Adrenal gland (tissue), 5 donors: ENCODE data around the gene MPLKIP.

Source experiments
- POLR2A ChIP-seq, 2 donors: fragments of 450-650 bp; IDR thresholded peaks; one replicate each; pipeline ENCODE4 v1.6.1; 2017; ENCODE audit warnings: antibody characterized with exemption in 2 of 2, mild to moderate bottlenecking in 2 of 2, moderate library complexity in 1 of 2
- TF ChIP-seq, protein P1 (sequence below), 6 experiments: fragments of 450-650 bp in 4 of 6; fragments of 200-600 bp in 2 of 6; sonication (generic) in 1 of 6; IDR thresholded peaks; 1 replicate in 5 of 6; 2 replicates in 1 of 6; pipeline versions ENCODE4 v1.5.1 to v1.8.0; 2016 to 2021; ENCODE audit warnings: antibody characterized with exemption in 6 of 6, mild to moderate bottlenecking in 2 of 6, moderate library complexity in 1 of 6
- donor health status: DM: no; HTN: no; CAD: no.

DNA sequence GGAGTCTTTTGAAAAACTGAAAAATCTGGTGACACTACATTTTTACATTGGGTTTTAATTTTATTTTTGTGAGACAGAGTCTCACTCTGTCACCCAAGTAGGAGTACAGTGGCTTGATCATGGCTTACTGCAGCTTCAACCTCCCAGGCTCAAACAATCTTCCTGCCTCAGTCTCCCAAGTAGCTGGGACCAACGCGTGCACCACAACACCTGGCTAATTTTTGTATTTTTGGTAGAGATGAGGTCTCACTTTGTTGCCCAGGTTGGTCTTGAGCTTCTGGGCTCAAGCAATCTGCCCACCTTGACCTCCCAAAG is 11.5 kb downstream of the MPLKIP start:
- TF ChIP-seq, protein P1, sequence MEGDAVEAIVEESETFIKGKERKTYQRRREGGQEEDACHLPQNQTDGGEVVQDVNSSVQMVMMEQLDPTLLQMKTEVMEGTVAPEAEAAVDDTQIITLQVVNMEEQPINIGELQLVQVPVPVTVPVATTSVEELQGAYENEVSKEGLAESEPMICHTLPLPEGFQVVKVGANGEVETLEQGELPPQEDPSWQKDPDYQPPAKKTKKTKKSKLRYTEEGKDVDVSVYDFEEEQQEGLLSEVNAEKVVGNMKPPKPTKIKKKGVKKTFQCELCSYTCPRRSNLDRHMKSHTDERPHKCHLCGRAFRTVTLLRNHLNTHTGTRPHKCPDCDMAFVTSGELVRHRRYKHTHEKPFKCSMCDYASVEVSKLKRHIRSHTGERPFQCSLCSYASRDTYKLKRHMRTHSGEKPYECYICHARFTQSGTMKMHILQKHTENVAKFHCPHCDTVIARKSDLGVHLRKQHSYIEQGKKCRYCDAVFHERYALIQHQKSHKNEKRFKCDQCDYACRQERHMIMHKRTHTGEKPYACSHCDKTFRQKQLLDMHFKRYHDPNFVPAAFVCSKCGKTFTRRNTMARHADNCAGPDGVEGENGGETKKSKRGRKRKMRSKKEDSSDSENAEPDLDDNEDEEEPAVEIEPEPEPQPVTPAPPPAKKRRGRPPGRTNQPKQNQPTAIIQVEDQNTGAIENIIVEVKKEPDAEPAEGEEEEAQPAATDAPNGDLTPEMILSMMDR (IDR thresholded peaks at IDR 0.05) = no peak
- TF ChIP-seq POLR2A (IDR thresholded peaks at IDR 0.05) = no peak
